ES-I3 (cell line): ENCODE data around the gene RABL3.

ENCODE experiments used
- H3K36me3 ChIP-seq: 2 replicates; pipeline ENCODE4 v1.6.1; 2013; ENCODE audit warnings: mild to moderate bottlenecking, low read length, control low read depth, moderate library complexity; ENCODE audit not compliant: insufficient read depth
- H3K4me1 ChIP-seq: 2 replicates; pipeline ENCODE4 v1.6.1; 2013; ENCODE audit warnings: mild to moderate bottlenecking, control low read depth, low read length; ENCODE audit not compliant: insufficient read depth
- H3K9ac ChIP-seq: 2 replicates; pipeline ENCODE4 v1.6.1; 2013; ENCODE audit warnings: low read depth, mild to moderate bottlenecking, low read length, moderate library complexity
- H3K9me3 ChIP-seq: 2 replicates; pipeline ENCODE4 v1.6.1; 2013; ENCODE audit warnings: mild to moderate bottlenecking, low read length, moderate library complexity; ENCODE audit not compliant: control insufficient read depth, insufficient read depth

RABL3 gene

DNA sequence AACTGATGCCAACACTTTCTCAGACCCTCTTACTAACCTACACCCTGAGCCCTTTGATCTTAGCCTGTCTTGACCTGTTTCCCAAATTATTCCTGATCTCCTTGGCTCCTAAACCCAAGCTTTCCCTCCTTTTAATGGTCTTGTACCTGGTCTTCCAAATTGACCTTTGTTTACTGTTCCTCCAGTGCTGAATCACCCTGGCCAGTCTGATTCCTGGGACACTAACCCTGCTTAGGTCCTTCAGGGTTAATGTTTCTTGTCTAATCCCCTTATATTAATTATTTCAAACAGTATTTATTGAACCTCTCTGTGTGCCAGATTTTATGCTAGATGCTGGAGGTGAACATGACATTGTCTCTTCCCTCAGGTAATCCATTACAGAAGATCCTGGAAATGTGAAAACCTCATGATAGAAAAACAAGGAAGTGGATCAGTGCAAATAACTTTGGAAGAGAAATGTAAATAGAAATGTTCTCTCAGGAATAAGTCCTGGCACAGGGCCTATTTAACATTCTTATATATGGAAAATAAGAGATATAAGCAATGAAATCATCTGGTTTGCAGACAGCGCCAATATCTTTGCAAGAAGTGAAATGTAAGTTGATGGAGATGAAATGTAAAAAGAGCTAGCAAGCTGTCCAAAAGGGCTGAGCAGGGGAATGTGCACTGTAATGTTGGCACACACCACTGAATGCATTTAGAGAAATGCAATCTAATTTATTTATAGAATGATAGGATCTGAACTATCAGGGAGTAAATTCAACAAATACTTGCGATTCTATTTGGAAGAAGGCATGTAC lies 81.0 kb downstream of the RABL3 start:
- Histone ChIP-seq H3K9me3 (peaks cover 9% of the 10 kb centered on the region; the same call in 1 of the 2 replicates), H3K4me1 (no peaks in the 10 kb centered on the region), H3K36me3 (no peaks in the 10 kb centered on the region), H3K9ac (no peak overlapping the region)

DNA sequence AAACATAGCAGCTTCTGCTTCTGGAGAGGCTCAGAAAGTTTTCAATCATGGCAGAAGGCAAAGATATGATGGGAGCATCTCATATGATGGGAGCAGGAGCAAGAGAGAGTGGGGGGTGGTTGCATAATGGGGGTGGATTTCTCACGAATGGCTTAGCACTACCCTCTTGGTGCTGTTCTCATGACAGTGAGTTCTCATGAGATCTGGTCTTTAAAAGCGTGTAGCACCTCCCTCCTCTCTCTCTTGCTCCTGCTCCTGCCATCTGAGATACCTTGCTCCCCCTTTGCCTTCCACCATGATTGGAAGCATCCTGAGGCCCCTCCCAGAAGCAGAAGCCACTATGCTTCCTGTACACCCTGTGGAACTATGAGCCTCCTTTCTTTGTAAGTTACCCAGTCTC lies 82.5 kb downstream of the RABL3 start:
- H3K36me3 ChIP-seq = no peaks in the 10 kb centered on the region
- H3K4me1 ChIP-seq = no peaks in the 10 kb centered on the region

DNA sequence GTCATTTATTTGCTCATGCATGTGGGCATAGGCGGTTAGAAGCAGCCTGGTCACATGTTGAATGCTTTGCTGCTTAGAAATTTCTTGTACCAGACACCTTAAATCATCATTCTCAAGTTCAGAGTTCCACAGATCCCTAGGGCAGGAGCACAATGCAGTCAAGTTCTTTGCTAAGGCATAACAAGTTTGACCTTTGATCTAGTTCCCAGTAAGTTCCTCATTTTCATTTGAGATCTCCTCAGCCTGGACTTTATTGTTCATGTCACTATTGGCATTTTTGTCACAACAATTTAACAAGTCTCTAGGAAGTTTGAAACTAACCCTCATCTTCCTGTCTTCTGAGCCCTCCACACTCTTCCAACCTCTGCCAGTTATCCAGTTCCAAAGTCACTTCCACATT lies 83.0 kb downstream of the RABL3 start:
- Histone ChIP-seq H3K9ac (no peak overlapping the region), H3K36me3 (no peaks in the 10 kb centered on the region), H3K9me3 (peaks cover 9% of the 10 kb centered on the region; the same call in 1 of the 2 replicates), H3K4me1 (no peaks in the 10 kb centered on the region)

More for the DNA sequence above, 82.5 kb downstream of the RABL3 start:
- Histone ChIP-seq H3K9me3 (peaks cover 9% of the 10 kb centered on the region; the same call in 1 of the 2 replicates), H3K9ac (no peak overlapping the region)

DNA sequence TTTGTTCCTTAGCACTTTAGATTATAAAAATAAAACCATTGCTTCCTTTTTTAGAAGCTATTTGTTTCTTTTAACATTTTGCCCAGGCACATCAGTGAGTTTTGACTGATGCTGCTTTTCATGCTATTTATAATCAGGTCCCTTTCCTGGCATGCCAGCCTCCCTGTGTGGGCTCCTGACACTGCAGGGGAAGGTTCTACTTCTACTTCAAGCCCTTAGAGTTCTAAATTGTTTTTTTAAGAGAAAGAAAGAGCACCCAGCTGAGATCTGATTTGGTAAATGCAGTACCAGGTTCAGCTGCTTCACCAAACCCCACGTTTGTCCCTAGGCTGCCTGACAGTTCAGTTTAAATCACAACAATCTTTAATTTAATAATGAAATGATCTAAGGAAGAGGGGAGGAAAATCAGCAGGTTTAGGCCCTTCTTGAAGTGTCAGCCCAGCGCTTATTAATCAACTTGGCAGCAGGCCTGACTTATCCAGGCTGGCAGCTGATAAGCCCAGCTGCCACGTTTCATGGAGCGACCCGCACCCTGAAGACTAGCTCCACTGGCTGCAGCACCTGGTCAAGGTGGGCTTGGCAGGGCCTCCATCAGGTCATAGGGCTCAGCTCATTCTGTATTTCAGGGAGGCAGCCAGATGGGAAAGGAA lies 89.3 kb downstream of the RABL3 start:
- H3K4me1 ChIP-seq = no peaks in the 10 kb centered on the region
- H3K36me3 ChIP-seq = no peaks in the 10 kb centered on the region
- 0 out of 2 replicates have a peak, but pooled peaks cover 4% of the 10 kb centered on the region for H3K9me3 ChIP-seq
- no peak overlapping the region for H3K9ac ChIP-seq

GRCh38 chr3:120652281-120652680 lies 90.0 kb downstream of the RABL3 start:
- H3K4me1 ChIP-seq = no peaks in the 10 kb centered on the region
- H3K9me3 ChIP-seq = no peaks in the 10 kb centered on the region
- H3K9ac ChIP-seq = no peak overlapping the region
- no peaks in the 10 kb centered on the region for H3K36me3 ChIP-seq

DNA sequence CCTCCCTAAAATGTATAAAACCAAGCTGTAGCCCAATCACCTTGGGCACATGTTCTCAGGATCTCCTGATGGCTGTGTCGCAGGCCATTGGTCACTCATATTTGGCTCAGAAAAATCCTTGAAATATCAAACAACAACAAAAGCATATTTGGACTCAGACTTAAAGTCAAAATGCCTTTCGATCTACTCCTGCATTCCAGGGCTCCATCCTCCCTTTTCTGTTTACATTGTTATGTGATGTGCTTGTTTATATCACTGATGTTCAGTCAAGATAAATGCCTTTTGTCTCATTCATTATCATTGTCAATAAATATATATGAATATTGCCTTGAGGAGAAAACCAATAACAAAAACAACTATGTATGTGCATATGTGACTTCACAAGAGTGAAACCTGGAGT lies 92.0 kb downstream of the RABL3 start:
- H3K9me3 ChIP-seq = no peaks in the 10 kb centered on the region

DNA sequence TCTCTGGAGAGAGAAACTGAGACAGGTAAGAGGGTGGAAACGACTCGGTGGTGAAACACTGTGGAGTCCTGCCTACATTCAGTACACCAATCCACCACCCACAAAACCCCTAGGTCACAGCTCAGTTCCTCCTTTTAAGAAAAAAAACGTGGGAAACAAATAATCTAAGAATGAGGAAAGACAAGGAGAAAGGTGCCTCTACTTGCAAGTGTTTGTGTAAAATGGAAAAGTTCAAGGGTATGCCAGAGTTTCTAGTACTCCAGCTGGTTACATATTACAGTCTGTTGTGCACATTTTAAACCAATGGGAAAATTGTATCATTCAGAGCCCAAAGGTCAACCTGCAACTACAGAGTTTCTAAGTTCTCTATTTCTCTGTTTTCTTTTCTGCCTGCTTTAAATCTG lies 92.5 kb downstream of the RABL3 start:
- no peaks in the 10 kb centered on the region for H3K4me1 ChIP-seq
- no peak overlapping the region for H3K9ac ChIP-seq
- no peaks in the 10 kb centered on the region for H3K36me3 ChIP-seq
- H3K9me3 ChIP-seq = no peaks in the 10 kb centered on the region

More for the DNA sequence above, 92.0 kb downstream of the RABL3 start:
- no peak overlapping the region for H3K9ac ChIP-seq
- no peaks in the 10 kb centered on the region for H3K4me1 ChIP-seq
- no peaks in the 10 kb centered on the region for H3K36me3 ChIP-seq

DNA sequence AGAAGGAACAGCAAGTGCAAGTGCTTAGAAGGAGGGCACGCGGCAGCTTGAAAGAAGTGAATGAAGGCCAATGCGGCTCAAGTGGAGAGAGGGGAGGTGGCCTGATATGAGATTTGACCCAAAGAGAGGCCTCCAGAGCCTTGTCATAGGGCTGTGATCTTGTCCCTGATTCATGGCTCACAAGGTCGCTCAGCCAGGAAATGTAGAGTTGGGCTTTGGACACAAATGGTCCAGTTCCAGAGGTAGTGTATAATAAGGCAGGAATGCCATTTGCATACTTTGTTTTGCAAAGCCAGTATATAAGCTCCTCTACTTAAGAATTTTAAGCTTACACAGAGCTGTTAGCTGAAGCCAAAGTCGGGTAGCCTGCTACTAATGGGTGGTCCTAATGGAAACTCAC lies 94.0 kb downstream of the RABL3 start:
- Histone ChIP-seq H3K4me1 (no peaks in the 10 kb centered on the region), H3K36me3 (no peaks in the 10 kb centered on the region), H3K9me3 (no peaks in the 10 kb centered on the region), H3K9ac (no peak overlapping the region)

DNA sequence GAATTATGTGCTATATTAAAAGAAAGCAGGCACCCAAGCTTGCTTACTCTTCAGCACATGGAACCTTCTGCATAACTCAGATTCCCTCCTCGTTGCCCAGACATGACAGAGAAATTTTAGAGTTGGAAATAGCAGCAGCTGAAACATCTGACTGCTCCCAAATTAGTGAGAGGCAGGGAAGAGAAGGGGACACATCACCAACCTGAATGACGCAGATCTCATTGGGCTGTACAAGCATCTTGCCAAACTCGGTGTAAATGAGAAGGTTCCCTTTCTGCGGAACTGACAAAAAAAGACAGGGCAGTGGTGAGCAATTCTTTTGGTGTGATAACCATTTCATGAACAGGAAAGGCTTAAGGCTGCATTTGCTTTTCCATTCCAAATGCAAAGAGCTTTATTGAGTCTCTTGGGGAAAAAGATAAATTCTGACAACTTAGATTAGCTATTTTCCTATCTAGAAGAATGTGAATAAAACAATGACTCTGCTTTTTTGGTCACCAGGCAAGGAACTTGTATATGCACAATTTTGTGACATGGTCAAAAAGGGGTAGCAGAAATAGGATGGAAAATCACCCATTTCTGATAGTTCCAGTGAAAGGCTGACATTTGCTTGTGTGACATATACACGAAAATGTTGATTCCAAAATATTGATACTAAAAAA lies 95.4 kb downstream of the RABL3 start:
- no peak overlapping the region for H3K9ac ChIP-seq
- no peaks in the 10 kb centered on the region for H3K4me1 ChIP-seq
- no peaks in the 10 kb centered on the region for H3K9me3 ChIP-seq
- no peaks in the 10 kb centered on the region for H3K36me3 ChIP-seq

DNA sequence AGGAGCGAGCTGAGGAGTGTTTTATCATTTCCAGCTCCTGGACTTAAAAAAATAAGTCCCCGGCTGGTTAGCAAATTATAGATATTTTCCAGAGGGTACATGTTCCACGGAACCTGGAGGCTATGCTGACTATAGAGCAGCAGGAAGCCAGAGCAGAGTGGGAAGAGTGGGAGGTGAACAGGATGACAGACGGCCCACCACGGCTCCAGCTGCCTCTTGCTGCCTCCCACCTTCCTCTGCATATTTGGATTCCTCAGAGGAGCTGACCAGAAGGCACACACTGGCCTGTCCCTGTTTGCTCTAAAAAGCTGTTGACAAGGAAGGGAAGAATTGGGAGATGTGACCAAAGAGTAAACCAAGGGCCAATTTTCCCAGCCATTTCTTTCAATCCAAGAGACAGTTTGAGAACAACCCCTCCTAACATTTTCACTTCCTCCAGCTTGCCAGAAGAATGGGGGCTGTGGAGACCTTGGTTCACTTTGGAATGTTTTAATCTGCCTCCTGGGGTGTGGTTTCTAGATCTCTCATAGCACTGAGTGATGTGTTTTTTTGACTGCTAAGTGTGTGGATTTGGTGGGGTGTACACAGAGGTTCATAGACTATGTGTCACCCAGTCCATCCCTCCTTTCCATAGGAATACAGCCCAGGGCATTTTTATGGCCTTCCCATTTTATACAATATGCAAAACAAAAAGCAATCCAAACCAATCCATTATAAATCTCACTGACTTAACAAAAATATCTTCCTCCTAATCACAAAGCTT lies 97.1 kb downstream of the RABL3 start:
- Histone ChIP-seq H3K9me3 (no peaks in the 10 kb centered on the region), H3K36me3 (no peaks in the 10 kb centered on the region), H3K4me1 (no peaks in the 10 kb centered on the region)

DNA sequence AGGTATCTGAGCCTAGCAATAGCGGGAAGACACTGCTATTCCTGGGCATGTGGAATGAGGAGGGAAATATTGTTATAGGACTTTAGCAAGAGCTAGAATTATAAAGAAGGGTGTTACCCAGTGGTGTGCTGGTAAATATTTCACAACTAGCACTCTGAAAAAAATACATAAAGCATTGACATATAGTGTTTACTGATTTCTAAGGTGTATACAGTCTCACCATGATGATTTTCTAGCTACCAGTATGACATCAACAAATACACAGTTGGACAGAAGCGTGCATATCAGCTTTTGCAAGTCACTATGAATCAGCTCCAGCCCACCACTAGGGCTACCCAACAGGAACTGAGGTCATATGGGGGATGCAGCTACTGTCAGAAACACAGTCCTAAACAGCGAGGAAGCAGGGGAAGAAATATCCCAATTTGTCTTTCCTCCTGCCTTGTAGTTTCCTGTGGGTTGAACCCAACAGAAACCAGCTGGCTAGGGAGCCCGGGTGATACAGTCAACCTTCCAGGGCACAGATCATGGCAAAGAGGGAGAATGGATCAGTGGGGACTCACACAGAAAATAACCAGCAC lies 99.9 kb downstream of the RABL3 start:
- Histone ChIP-seq H3K9ac (no peak overlapping the region), H3K4me1 (no peaks in the 10 kb centered on the region), H3K9me3 (0 out of 2 replicates have a peak, but pooled peaks cover 3% of the 10 kb centered on the region), H3K36me3 (no peaks in the 10 kb centered on the region)

More for the DNA sequence above, 97.1 kb downstream of the RABL3 start:
- no peak overlapping the region for H3K9ac ChIP-seq

DNA sequence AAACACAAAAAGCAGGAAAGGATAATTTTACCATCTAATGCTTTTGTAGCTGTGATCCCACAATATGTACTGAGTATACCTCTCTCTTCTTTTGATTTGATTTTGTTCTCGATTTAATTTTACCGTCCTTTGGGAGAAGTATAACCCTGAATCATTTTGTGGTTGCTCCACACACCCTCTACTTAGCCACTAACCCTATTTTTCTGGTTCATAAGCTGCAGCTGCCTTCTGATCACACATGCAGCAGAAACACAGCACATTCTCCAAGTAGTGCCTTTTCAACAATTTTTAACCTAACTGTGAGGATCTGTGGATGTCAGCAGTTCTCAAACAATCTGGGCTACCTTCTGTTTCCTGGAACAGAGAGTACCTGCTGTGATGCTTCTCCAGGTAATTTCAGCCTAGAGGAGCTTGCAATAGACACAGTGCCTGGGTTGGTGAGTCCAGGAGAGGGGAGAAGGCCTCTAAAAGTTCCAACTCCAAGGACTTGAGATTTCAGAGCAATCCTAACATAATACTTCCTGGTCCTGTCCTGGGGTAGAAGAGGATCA lies 100.5 kb downstream of the RABL3 start:
- Histone ChIP-seq H3K4me1 (no peaks in the 10 kb centered on the region), H3K9ac (no peak overlapping the region), H3K9me3 (0 out of 2 replicates have a peak, but pooled peaks cover 3% of the 10 kb centered on the region), H3K36me3 (no peaks in the 10 kb centered on the region)

DNA sequence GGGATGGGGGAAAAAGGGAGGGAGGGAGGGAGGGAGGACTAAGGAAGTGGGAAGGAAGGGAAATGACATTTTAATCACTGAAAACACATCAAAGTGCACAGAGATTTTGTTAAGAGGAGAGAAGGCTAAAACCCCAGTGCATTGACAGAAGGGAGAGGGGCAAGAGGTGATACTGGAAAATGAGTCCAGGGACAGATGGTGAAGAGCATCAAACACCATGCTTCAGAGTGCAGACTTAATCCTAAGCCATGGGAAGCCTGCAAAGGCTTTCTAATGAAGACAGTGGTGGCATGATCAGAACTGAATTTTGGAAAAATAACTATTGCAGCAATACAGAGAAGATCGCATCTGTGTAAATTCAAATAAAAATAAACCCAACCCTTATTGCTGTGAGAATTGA lies 102.1 kb downstream of the RABL3 start:
- no peak overlapping the region for H3K9ac ChIP-seq
- H3K4me1 ChIP-seq = no peaks in the 10 kb centered on the region
- 0 out of 2 replicates have a peak, but pooled peaks cover 3% of the 10 kb centered on the region for H3K9me3 ChIP-seq
- no peaks in the 10 kb centered on the region for H3K36me3 ChIP-seq
